ENCODE results near the gene COL2A1.

COL2A1 gene

GRCh38 chr12:47991106-47992061 lies 12.9 kb downstream of the COL2A1 start:
- no peak for DNase-seq (ENCODE audit: low read depth in 2 of 3, low spot score in 1 of 3)

GRCh38 chr12:47990351-47991105 lies 13.7 kb downstream of the COL2A1 start:
- DNase-seq (ENCODE audit: low read depth in 2 of 3, low spot score in 1 of 3): peak in 2 of 3 donors; percentile 18 to 41

DNA sequence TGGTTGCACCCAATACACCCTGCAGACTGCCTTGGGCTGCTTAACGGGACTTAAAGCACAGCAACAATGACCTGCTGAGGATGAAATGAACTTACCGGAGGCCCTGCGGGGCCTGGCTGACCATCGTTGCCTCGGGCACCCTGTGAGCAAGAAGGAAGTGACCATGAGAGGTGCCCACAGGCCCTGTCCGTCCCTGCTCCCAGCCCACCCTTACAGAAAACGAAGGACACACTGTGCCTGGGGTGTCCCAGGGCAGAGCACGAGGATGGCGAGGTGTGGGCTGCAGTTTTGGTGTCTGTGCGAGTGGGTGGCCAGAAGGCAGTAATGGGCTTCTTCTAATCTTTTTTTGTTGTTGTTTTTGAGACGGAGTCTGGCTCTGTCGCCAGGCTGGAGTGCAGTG lies 14.6 kb downstream of the COL2A1 start:
- DNase-seq (ENCODE audit: low read depth in 2 of 3, low spot score in 1 of 3): no peak

DNA sequence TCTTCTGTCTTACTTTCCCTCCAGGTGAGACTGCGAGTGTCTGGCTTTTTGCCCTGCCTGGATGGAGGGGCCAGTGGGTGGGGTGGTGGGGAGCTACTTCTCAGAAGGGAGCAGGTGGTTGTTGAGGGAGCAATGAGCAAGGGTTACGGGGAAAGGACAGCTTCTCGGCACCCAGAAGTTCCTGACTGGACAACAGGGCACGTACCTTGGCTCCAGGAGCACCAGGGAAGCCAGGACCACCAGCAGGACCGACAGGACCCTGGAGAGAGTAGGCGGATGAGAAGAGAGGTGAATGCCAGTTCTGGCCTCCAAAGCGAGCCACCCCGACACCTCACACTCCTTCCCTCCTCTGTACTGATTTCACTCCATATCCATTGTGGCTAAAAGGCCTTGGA lies 15.3 kb downstream of the COL2A1 start:
- DNase-seq (ENCODE audit: low read depth in 2 of 3, low spot score in 1 of 3): no peak

DNA sequence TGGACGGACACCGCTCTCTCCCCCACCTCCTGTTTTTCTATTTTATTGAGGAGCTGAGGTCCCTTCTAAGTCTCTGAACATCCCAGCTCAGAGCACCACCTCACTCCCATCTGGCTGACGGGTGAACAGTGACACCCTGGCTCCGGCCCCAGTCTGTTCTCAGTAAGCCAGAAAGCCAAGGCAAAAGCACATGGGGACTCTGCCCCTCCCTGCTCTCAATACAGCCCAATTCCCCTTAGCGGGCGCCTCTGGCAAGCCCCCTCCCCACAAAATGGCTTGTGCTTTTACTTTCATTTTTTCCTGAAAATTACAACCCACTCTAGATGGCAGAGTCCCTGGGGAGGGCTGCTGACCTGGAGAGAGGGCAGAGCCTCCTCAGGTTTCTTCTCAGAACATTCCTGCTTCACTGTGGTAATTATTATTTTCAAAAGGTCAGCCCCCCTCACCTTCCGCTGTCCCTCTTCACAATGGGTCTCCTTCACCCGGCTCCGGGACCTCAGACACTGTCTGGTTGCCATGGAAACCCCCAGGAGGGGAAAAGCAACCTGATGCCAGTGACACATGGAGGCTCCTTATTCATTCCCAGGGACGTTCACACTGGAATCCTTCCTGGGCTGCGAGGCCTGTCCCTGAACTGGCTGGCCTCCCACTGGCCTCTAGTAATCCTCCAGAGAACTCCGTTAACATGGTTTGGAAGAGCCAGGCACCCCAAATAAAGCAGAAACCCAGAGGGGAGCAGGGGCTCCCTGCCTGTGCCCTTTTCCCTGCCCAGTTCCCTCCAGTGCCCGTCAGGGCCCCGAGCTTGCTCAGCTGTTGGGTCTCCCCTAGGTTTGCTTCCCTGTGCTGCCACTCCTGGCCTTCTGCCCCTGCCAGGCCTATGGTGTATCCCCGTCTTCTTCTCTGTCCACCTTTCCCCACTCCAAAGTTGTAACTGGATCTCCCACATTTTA lies 15.9 kb downstream of the COL2A1 start:
- no peak for DNase-seq (ENCODE audit: low read depth in 2 of 3, low spot score in 1 of 3)

GRCh38 chr12:47987411-47988072 lies 16.7 kb downstream of the COL2A1 start:
- no peak for DNase-seq (ENCODE audit: low read depth in 2 of 3, low spot score in 1 of 3)

DNA sequence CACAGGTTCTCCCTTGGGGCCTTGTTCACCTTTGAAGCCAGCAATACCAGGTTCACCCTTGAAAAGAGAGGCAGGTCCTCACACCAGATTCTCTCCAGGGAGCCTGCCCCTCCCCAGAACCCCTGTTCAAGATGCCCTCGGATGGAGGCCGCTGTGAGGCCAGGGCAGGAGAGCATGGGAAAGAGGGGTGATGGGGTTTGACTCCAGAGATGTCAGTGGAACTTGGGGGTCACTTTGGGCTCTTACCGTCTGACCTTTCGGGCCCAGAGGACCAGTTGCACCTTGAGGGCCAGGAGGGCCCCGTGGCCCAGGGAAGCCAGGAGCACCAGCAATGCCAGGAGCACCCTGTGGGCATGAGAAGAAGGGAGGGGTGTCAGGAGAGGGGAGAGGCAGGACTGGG lies 17.4 kb downstream of the COL2A1 start:
- DNase-seq (ENCODE audit: low read depth in 2 of 3, low spot score in 1 of 3): no peak

DNA sequence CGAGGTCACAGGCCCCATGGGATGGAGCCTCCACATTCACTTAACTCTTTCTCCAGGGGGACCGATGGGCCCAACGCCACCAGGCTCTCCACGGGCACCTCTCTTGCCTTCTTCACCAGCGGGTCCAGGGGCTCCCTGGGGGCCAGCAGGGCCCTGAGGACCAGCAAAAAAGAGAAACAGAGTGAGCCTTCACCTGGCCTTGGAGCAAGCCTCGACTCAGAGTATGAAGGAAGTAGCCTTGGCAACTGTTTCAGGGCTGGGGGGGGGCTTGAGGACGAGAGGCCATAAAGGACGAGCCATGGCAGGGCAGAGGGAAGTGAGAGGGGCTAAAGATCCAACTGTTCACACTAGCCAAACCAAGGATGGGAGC lies 18.0 kb downstream of the COL2A1 start:
- no peak for DNase-seq (ENCODE audit: low read depth in 2 of 3, low spot score in 1 of 3)

- DNase-seq (ENCODE audit: low read depth in 2 of 3, low spot score in 1 of 3): no peak
These were observed 18.5 kb downstream of the COL2A1 start for GRCh38 chr12:47985596-47986290.

DNA sequence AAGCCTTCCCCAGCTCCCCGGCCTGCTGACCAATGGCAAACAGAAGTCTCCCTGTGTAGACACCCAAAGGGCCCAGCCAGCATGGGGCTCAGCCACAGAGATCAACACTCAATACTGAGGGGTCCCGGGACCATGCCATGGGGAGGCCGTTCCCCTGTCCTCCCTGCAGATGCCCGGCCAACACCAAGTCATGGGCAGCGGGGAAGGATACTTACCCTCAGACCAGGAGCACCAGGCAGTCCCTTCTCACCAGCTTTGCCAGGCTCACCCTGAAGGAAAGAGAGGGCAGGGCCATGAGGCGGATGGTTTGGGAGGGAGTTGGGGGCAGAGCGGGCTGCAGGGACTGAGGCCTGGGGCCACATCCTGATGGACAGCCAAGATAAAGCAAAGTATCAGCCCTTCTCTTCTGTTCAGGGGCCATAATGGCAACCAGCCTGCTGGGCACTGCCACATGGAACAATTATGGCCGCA lies 19.9 kb downstream of the COL2A1 start:
- no peak for DNase-seq (ENCODE audit: low read depth in 2 of 3, low spot score in 1 of 3)

DNA sequence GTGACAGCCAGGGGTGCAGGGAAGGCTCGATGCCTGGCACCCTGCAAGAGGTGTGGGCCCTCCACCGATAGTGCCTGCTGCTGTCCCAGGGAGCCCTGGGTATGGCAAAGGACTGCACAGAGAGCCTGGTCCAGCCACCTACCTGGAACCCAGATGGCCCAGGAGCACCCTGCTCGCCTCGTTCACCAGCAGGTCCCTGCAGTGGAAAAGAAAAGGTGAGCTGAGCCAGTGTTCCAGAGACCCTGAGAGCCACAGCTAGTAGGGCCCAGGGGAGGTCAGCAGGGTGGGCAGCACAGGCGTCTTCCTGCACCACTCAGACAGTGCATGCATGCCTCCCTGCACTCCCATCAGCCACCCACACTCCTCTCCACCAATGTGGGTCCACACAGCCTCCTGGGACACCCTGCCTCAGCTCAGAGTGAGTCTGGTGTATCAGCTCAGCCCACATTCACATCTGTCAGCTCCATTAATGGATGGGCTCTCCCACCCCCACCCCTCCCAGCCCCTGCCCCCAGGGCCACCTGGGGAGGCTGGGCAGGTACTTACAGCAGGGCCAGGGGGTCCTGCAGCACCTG lies 20.6 kb downstream of the COL2A1 start:
- no peak for DNase-seq (ENCODE audit: low read depth in 2 of 3, low spot score in 1 of 3)

DNA sequence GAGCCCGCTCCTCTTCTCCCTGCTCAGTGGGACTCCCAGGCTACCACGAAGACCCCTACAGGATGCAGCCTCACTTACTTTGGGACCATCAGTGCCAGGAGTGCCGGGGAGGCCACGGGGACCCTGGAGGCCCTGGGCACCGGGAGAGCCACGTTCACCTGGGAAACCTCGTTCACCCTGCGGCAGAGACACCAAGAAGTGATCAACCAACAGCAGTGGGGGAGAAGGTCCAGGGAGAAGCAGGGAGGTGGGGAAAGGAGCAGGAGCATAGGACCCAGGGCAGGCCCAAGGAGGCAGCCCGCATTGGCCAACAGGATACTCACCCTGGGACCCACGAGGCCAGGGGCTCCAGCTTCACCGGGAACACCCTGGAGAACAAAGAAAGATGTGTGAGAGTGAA lies 21.5 kb downstream of the COL2A1 start:
- DNase-seq (ENCODE audit: low read depth in 2 of 3, low spot score in 1 of 3): no peak

GRCh38 chr12:47982311-47982710 lies 22.0 kb downstream of the COL2A1 start:
- no peak for DNase-seq (ENCODE audit: low read depth in 2 of 3, low spot score in 1 of 3)

DNA sequence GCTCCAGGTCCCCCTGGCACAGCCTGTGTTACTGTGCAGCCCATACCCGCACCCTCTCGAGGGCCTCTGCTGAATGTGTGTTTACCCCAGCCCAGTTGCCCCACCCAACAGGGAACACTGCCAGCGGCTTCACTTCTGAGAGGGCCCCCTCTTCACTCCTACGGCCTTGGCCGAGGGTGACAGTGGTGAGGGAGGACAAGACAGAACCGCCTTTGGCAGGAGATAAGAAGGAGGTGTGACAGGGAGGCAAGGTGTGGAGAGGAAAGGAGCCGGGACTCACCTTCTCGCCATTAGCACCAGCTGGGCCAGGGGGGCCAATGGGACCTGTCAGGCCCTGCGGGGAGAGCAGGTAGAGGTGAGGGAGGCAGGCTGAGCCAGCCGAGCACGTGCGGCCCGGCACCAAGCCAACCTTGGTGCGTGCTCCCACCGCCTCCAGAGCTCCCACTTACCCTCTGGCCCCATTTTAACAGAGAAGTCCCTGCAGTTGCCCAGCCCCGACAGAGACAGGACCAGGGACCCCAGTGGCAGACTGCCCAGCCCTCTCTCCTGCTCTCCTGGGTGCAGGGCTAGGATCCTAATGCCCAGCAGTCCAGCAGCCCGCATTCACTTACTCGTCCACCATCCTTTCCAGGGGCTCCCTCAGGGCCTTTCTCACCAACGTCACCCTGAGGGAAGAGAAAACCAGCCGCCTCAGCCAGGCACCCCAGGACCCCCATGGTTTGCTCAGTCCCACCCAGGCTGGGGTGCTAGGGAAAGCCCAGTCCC lies 22.6 kb downstream of the COL2A1 start:
- no peak for DNase-seq (ENCODE audit: low read depth in 2 of 3, low spot score in 1 of 3)

- DNase-seq (ENCODE audit: low read depth in 2 of 3, low spot score in 1 of 3): no peak
These were observed 23.3 kb downstream of the COL2A1 start for GRCh38 chr12:47980779-47981495.

- DNase-seq (ENCODE audit: low read depth in 2 of 3, low spot score in 1 of 3): no peak
These were observed 24.1 kb downstream of the COL2A1 start for GRCh38 chr12:47980197-47980596.

DNA sequence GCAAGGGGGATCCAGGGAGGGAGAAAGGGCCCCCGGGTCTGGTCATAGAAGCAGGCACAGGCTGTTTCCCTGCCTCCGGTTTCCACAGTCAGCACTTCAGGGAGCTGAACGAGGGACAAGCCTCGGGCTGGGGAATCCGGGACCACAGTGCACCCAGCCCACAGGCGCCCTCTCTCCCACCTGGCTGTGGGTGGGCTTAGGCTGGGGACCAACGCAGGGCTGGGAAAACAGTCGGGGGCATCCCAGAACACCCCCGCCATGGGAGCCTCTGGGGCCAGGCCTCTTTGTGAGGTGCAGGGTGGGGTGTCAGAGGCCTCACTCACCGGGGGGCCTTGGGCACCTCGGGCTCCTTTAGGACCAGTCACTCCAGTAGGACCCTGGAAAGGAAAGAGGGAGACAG lies 24.6 kb downstream of the COL2A1 start:
- no peak for DNase-seq (ENCODE audit: low read depth in 2 of 3, low spot score in 1 of 3)

DNA sequence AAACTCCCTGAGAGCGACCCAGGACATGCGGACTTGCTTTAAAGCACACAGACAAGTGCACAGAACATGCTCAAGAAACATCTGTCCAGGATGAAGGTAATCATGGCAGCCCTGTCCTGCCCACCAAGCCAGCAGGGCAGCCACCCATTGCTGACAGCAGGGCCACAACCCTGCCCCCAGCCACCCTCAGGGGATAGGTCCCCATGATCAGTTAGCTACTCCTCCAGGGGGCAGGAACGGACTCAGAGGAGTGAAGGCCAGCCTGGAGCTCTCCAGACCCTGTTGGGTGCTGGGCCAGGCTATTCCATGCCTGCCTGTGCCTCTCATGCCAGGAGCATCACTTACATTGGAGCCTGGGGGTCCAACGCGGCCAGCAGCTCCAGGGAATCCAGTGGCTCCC lies 25.1 kb downstream of the COL2A1 start:
- DNase-seq (ENCODE audit: low read depth in 2 of 3, low spot score in 1 of 3): no peak
